Calu3 (cell line): Measurements from ENCODE around the gene RRP1B. TPM values are rescaled to one million over a fixed set of nuclear protein-coding genes. Genes with fewer than 3 reads are reported as not detected.

ENCODE experiments used
- BruUV-seq: library from RNA; stranded (reverse); fragments of 400-500 nt; replicated peaks from 2 replicates; lab custom pipeline; 2021; lab: Mats Ljungman, UMichigan
- CTCF ChIA-PET: fragments of 300-600 bp; sonication (Branson Sonifier 250); formaldehyde crosslinking; loops from one replicate; lab custom pipeline; 2022; ENCODE audit warnings: antibody characterized with exemption; lab: Charles Lee
- DNase-seq: peaks from one replicate; pipeline ENCODE4 v3.0.0; 2022
- H3K27ac Mint-ChIP-seq: one replicate; pipeline ENCODE4 v1.8.0; 2022; ENCODE audit warnings: mixed read lengths; ENCODE audit not compliant: unreplicated experiment
- H3K27me3 Mint-ChIP-seq: one replicate; pipeline ENCODE4 v1.8.0; 2022; ENCODE audit warnings: mixed read lengths; ENCODE audit not compliant: unreplicated experiment
- H3K36me3 Mint-ChIP-seq: one replicate; pipeline ENCODE4 v1.8.0; 2022; ENCODE audit warnings: mild to moderate bottlenecking, moderate library complexity, mixed read lengths; ENCODE audit not compliant: insufficient read depth, unreplicated experiment
- H3K4me1 Mint-ChIP-seq: one replicate; pipeline ENCODE4 v1.8.0; 2022; ENCODE audit warnings: mild to moderate bottlenecking, low read depth, mixed read lengths; ENCODE audit not compliant: unreplicated experiment
- H3K4me3 Mint-ChIP-seq: one replicate; pipeline ENCODE4 v1.8.0; 2022; ENCODE audit warnings: mild to moderate bottlenecking, low read depth, moderate library complexity, mixed read lengths; ENCODE audit not compliant: unreplicated experiment
- H3K9me3 Mint-ChIP-seq: one replicate; pipeline ENCODE4 v1.8.0; 2022; ENCODE audit warnings: low read depth, mixed read lengths; ENCODE audit not compliant: unreplicated experiment
- intact Hi-C: fragments of 100-400 bp; cut with micrococcal nuclease; formaldehyde crosslinking; loops from one replicate; pipeline ENCODE4 v1.10.0; 2022; ENCODE audit not compliant: unreplicated experiment
- total RNA-seq: library from RNA; stranded (reverse); gene quantifications from 2 replicates; pipeline ENCODE4 v1.2.3, GENCODE V29; 2022
- TF ChIP-seq, protein P1 (sequence below): fragments of 200-600 bp; IDR thresholded peaks from one replicate; pipeline ENCODE4 v1.8.0; 2022; ENCODE audit warnings: antibody characterized with exemption; ENCODE audit not compliant: unreplicated experiment

RRP1B gene
- total RNA-seq, 1 experiment from 2014 or later: 26.0 TPM

DNA sequence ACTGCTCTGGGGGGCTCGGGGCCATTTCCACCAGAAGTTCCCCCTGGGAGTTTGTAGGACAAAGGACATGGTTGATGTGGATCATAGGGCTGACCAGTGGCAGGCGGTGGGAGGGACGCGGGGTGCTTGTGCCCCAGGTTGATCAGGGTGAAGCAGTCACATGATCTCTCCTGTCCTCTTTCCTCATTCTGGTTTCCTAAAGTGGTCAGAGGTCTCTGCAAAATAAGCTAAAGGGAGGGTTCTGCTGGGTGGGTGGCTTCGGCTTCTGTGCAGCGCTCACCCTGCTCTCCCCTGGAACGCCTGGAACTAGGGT is 68.8 kb downstream of the RRP1B start:
- no TSS peak for BruUV-seq
- peaks cover 66% of the 10 kb centered on the region for H3K36me3 Mint-ChIP-seq
- intact Hi-C loops: no loop called here
- peak overlapping the region; percentile 95 for H3K27ac Mint-ChIP-seq
- H3K4me1 Mint-ChIP-seq: peaks cover 46% of the 10 kb centered on the region
- CTCF ChIA-PET: interaction anchor here (0.9 to 2.1 kb wide), 4 partner anchors 10 to 69 kb away, joined by 3 to 19 read pairs (median 6); partner anchors contain the start of genes HSF2BP and RRP1B
- TF ChIP-seq, protein P1, sequence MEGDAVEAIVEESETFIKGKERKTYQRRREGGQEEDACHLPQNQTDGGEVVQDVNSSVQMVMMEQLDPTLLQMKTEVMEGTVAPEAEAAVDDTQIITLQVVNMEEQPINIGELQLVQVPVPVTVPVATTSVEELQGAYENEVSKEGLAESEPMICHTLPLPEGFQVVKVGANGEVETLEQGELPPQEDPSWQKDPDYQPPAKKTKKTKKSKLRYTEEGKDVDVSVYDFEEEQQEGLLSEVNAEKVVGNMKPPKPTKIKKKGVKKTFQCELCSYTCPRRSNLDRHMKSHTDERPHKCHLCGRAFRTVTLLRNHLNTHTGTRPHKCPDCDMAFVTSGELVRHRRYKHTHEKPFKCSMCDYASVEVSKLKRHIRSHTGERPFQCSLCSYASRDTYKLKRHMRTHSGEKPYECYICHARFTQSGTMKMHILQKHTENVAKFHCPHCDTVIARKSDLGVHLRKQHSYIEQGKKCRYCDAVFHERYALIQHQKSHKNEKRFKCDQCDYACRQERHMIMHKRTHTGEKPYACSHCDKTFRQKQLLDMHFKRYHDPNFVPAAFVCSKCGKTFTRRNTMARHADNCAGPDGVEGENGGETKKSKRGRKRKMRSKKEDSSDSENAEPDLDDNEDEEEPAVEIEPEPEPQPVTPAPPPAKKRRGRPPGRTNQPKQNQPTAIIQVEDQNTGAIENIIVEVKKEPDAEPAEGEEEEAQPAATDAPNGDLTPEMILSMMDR: no peak
- H3K9me3 Mint-ChIP-seq: no peaks in the 10 kb centered on the region
- DNase-seq: peak; percentile 31
- H3K4me3 Mint-ChIP-seq: peak overlapping the region; percentile 77
- H3K27me3 Mint-ChIP-seq: no peaks in the 10 kb centered on the region

DNA sequence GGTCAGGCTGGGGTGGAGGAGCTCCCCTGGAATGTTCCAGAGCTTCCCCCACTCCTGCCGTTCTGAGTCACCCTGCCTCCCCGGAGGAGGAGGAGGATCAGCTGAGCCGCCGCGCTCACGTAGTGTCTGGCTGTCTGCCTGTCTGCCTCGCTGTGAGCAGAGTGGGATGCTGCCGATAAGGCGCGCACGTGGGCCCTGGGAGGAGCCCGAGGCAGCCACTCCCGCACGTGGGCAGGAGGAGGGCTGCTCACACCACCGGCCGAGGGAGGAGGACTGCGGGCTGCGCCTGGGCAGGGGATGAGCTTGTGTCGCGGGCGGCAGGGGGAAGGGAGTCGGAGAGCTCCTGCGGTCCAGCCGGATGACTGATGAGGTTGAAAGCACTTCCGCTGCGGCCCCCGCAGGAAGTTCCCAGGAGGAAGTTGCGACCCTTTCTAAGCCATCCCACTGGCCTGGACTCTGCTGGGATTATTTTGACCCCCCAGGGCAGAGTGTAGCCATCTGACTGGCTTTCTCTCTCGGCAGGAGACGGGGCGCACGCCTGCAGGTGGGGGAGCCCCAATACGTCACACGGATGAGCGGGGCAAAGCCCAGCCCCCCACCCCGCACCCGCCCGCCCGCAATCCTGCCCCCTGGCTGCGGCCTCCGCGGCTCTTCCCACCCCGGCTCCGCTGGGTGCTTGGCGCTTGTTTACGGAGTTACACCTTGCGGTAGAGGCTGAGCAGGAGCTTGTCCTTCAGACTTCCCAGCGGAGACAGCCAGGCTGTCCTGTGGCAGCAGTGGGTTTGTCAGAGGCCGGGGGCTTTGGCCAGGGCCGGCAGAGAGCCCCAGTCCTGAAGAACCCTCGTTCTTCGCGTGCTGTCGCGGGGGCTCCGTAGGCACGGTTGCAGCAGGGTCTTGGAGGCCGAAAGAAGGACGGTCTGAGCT is 69.4 kb downstream of the RRP1B start:
- Mint-ChIP-seq H3K4me3 (peak overlapping the region; percentile 77), H3K27ac (peak overlapping the region; percentile 95), H3K9me3 (no peaks in the 10 kb centered on the region), H3K36me3 (peaks cover 68% of the 10 kb centered on the region), H3K4me1 (peaks cover 50% of the 10 kb centered on the region), H3K27me3 (no peaks in the 10 kb centered on the region)
- BruUV-seq: no TSS peak
- CTCF ChIA-PET: interaction anchor here (0.9 to 2.1 kb wide), 4 partner anchors 10 to 70 kb away, joined by 3 to 19 read pairs (median 6); partner anchors contain the start of genes HSF2BP and RRP1B
- intact Hi-C loops: no loop called here
- TF ChIP-seq, protein P1: no peak
- DNase-seq: peak; percentile 77

DNA sequence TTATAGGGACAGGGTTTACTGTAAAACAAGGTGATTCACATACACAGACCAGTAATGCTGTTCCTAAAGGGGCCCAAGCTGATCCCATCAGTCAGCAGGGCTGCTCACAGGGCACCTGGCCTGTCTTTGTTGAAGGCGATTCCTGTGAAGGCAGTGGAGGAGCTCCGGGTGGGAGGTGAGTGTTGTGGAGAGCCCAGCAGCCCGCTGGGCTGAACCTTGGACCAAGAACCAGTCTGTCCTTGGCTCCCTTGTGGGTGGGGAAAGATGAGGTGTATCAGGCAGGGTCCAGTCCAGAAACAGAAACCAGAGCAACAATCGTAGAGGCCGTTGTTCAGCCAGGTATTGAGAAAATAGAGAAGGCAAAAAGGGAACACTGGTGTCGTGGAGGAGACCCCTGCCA is 72.1 kb downstream of the RRP1B start:
- CTCF ChIA-PET: no interaction called here
- BruUV-seq: no TSS peak
- Mint-ChIP-seq H3K4me1 (peaks cover 41% of the 10 kb centered on the region), H3K27me3 (no peaks in the 10 kb centered on the region), H3K36me3 (peaks cover 62% of the 10 kb centered on the region), H3K9me3 (no peaks in the 10 kb centered on the region), H3K27ac (peak overlapping the region; percentile 50), H3K4me3 (no peak overlapping the region)
- no peak for DNase-seq
- intact Hi-C loops: no loop called here
- TF ChIP-seq, protein P1: no peak

DNA sequence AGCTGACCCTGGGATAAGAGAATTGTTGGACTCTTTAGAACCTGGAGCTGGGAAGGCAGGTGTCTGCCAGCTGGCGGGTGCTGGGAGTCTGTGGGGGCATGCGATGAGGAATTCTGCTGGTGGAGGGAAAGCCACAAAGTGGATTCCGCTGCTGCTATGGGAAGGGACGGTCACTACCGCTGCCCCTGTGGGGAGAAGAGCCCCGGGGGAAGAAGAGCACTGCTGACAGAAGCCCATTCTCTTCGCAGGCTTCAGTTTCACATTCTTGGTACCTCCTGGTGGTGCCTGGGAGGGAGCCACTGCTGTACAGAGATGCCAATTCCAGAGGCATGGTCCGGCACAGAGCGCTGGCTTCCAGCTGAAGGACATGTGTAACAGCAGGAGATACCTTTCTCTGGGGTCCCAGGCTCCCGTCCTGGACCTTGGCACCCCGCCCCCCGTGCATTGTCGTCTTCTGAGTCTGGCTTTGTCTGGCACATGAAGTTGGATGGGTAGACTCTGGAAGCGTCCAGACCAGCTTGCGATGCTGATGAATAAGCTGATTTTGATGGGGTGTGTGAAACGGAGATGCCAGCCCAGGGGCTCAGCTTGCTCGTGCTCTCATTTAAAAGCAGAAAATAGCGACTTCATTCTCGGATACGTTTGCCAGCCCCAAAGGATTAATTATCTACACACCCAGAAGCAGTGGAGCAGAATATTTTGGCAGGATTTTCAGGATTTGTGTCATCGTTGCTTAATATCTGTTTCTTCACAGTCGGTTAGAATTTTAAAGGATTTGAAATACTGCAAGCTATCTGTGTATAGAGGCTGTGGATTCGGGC is 72.7 kb downstream of the RRP1B start:
- H3K4me1 Mint-ChIP-seq: peaks cover 35% of the 10 kb centered on the region
- intact Hi-C loops: no loop called here
- H3K27me3 Mint-ChIP-seq: no peaks in the 10 kb centered on the region
- no peak for DNase-seq
- H3K36me3 Mint-ChIP-seq: peaks cover 62% of the 10 kb centered on the region
- TF ChIP-seq, protein P1: no peak
- H3K9me3 Mint-ChIP-seq: no peaks in the 10 kb centered on the region
- CTCF ChIA-PET: no interaction called here
- no peak overlapping the region for H3K4me3 Mint-ChIP-seq
- no peak overlapping the region for H3K27ac Mint-ChIP-seq
- BruUV-seq: no TSS peak
